ENCODE results near the gene DLGAP1.

DNA sequence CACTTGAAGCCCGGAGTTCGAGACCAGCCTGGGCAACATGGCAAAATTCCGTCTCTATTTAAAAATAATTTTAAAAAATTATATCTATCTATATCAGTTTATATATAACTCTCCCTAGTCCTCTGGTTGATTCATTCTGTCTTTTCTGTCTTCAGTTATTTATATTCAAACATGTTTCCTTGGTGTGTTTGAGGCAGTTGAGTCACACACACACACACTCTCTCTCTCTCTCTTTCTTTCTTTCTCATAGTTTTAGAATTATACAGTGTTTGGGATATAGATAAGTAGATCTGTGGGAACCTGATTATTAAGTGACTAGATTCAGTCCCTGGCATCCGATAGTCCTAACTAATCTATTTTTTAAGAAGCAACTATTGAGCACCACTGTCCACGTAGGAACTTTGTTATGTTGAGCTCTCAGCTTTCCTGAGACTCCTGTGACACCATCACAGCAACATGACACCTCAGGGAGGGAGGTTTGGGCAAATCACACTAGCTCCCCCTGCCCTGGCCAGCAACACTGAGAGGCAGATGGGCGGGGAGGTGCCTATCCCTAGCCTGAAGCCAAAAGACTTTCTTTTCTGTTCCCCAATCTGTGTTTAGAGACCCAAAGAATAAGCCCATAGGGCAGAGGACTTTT is 482.7 kb downstream of the DLGAP1 start:
- TF ChIP-seq CTCF (IDR thresholded peaks at IDR 0.05): no peak
- TF ChIP-seq ZFX (IDR thresholded peaks at IDR 0.05; ENCODE audit: borderline replicate concordance): no peak
